A204.1 (cell line): ENCODE results near the gene PUM2.
"Not testable (repeated sequence)": the region's sequence is repeated elsewhere in the genome, so short reads cannot be mapped to it uniquely, and the experiment has no call there.

Experiments
- FAIRE-seq: peaks from 2 replicates; lab custom pipeline; 2012; peaks lifted over from hg19 to GRCh38; lab: Jason Lieb, UNC

Gene PUM2, protein sequence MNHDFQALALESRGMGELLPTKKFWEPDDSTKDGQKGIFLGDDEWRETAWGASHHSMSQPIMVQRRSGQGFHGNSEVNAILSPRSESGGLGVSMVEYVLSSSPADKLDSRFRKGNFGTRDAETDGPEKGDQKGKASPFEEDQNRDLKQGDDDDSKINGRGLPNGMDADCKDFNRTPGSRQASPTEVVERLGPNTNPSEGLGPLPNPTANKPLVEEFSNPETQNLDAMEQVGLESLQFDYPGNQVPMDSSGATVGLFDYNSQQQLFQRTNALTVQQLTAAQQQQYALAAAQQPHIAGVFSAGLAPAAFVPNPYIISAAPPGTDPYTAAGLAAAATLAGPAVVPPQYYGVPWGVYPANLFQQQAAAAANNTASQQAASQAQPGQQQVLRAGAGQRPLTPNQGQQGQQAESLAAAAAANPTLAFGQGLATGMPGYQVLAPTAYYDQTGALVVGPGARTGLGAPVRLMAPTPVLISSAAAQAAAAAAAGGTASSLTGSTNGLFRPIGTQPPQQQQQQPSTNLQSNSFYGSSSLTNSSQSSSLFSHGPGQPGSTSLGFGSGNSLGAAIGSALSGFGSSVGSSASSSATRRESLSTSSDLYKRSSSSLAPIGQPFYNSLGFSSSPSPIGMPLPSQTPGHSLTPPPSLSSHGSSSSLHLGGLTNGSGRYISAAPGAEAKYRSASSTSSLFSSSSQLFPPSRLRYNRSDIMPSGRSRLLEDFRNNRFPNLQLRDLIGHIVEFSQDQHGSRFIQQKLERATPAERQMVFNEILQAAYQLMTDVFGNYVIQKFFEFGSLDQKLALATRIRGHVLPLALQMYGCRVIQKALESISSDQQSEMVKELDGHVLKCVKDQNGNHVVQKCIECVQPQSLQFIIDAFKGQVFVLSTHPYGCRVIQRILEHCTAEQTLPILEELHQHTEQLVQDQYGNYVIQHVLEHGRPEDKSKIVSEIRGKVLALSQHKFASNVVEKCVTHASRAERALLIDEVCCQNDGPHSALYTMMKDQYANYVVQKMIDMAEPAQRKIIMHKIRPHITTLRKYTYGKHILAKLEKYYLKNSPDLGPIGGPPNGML

DNA sequence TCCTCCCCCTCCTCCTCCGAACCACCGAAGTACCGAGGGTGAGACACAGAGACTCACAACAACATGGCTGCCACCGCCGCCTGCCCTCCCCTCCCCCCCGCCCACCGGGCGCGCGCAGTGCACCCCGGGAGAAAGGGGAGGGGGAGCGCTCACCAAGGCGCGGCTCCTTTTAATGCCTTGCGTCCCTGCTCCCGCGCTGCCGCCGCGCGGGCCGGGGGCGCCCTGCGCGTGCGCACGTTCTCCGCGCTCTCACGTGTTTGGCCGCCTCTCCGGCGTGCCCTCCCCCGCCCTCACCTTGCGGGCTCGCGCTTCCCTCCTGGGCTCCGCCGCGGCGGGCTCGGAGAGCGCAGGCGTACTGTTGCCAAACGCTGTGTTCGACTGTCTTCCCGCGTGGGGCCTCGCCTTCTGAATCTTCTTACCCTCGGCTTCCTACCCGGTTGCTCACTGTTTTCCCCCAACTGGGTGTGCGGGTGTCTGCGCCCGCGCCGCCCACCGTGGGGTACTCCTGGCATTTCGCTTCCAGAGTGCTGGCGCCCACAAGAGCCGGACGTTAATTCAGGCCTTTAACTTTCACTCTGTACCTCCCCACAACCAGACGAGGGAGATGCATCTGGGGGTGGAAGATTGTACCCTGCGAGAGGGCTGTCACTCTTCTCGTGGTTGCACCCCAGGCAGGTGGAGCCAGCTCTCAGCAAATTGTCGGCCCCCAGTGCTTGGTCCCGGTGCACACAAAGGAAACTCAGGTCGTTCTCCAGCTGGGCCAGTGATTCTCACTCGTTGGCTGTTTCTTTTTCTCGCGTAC is at the start of gene PUM2:
TSS of gene PUM2 (minus strand) at position 92 of the 802 bp plus-strand sequence. CDS start 23,484 bp downstream, outside the sequence.
- FAIRE-seq = no peak

GRCh38 chr2:20400306-20400705 is 49.7 kb upstream of the PUM2 start:
- no peak for FAIRE-seq

DNA sequence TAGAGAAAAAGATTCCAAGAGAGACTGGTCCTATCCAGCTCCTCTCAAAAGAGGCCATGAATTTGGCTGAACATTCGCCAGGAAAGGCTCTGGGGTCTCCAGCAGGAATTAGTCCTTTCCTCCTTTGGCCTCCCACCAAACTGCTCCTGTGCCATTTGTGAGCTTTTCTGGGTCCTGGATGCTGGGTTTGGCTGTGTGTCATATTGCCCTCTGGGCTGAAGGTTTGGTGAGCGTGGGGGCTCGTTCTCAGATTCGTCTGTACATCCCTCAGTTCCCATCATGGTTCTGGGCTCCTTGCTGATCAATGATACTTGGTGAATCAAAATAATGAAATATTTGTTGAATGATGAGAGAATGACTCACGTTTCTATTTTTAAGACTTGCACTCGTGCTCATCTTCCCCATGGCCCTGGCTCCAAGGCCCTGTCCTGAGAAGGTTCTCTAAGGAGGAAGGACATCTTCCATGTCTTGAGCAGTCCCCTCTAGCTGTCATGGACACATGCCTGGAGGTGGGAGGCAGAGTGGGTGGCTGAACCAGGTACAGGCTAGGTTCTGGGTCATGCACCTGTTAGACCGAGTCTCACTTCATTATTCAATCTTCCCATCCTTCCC is 48.4 kb upstream of the PUM2 start:
- no peak for FAIRE-seq

DNA sequence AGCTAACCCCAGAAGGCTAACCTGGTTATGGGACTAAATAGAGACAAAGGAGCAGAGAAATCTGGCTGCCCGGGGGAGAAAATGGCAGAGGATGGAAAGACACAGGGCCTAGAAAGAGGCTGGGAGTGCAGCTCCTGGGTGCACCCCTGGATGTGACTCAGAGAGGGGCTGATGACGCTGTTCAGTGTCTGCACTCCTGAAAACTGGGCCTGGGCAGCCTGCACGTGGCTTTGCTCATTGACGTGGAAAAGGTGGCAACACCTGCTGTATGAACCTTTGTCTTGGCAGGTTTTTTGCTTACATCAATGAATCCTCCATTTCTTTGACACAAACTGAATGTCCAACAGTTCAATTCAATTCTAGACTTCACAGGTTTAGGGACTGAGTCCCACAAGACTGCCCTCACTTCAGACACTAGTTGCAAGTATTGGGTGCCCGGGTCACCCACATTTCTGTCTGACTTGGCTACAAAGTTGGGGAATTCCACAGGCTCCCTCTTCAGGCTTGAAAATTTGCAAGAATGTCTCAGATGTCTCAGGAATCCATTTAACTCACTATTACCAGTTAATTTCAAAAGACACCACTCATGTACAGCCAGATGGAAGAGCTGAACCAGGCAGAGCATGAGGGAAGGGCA is 47.3 kb upstream of the PUM2 start:
- no peak for FAIRE-seq

GRCh38 chr2:20396356-20397000 is 45.8 kb upstream of the PUM2 start:
- FAIRE-seq = no peak

DNA sequence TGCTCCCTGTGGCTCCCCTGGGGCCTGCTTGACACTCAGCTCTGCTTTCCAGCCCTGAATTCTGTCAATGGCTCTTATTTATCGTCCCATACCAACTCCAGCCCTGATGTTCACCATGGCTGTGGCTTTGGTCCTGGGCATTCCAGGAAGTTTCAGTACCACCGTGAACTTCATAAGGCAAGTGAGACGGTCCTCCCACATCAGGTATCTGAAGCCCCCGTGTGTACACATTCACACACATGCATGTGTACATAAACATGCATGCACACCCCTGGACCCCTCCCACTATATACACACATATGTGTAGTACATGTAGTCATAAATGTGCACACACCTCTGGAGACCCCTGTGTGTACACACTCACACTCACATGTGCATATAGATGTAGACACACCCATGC is 43.3 kb upstream of the PUM2 start:
- no peak for FAIRE-seq

DNA sequence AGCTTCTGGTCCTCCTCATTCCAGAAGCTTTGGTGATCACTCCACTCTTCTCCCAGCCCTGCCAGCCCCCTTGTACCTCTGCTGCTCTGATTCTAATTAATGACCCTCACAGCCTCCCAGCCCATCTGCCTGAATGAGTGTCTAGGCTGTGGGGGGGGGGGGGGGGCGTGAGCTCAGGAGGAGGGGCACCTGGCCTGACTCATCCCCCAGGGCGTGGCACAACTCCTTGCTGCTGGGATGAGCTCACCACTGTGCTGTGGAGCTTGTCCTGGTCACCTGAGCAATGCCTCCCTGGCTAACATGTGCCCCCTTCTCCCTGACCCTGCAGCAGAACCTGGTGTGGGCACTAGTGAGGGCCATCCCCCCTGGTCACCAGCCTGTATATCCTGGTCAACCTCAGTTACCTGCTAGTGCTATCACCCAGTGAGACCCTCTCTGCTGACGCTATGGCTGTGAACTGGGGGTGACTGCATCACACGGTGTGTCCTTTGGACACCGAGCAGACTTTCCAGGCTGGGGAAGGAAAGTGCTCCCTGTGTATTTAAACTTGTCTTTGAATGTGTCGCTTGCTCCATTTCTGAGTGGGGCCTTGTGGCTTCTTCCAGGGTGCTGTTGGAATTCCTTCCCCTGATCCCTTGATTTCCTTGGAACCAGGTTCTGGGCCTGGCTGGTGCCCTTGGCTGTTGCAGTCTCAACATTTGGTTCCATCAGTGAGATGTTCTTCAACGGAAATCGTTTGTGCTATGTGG is 41.5 kb upstream of the PUM2 start:
- FAIRE-seq = no peak

GRCh38 chr2:20390524-20391123 is 40.0 kb upstream of the PUM2 start:
- no peak for FAIRE-seq

DNA sequence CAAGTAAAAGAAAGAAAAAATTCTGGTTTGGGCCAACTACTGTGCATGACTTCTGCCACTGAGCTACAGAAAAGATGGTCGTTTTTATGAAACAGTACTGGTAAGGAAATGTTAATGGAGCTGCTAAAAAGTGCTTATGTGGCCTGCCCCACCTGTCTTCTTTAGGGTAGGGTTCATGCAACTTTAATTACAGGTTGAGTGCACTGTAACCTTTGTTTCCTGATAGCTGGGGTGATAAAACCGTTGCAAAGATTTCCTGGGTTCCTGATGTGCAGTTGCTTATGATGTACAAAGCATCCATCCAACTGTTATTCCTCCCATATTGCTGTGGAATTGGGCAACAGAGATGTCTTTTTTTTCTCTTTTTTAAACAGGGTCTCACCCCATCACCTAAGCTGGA is 34.3 kb upstream of the PUM2 start:
- no peak for FAIRE-seq

DNA sequence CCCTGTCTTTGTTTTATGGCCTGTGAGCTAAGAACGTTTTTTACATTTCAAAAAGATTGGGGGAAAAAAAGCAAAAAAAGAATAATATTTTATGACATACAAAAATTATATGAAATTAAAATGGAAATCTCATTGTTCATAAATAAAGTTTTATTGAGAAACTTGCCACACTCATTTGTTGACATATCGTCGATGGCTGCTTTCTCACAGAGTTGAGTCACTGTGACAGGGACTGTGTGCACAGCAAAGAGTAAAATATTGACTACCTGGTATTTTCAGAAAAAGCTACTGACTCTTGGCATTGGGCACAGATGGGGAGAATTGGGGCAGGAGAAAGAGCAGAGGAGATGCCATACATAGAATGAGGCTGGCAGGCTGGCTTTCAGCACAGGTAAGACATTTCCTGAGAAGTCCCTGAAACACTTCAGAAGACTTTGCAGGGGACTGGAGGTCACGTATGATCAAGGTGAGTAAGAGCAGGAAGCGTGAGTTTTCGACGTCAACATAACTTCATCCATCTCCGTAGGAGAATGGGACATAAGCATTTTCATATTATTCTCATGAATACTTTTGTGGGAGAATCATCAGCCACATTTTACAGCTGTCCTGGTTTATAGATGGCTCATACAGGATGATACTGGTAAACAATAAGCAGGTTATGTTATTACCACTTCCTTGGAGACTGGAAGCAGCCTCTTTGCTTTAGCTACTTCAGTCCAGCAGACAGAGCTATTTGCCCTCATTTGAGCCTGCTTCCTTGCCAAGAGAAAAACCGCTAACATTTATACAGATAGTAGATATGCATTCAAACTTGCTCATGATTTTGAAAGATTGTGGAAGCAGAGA is 32.5 kb upstream of the PUM2 start:
- no peak for FAIRE-seq

DNA sequence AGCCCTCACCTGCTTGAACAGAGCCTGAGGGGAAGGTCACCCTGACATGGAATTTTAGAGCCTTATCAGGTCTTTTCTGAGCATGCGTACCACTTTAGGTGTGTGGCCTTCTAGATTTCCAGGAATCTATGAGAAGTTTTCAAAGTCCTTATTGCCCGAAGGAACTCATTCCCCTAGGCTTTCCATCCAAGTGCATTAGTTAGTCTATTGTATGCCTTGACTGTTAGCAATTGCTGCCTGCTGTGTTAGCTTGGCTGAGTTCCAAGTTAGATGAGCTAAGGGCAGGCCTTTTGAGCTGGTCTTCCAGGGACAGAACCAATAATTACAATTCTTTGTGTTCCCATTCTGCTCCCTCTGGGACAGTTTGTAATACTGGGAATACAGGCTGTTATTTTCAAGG is 30.8 kb upstream of the PUM2 start:
- no peak for FAIRE-seq

- FAIRE-seq = no peak
Measured at GRCh38 chr2:20378891-20379519, 28.4 kb upstream of the PUM2 start.

GRCh38 chr2:20378341-20378740 is 27.7 kb upstream of the PUM2 start:
- FAIRE-seq = no peak

GRCh38 chr2:20377741-20378140 is 27.1 kb upstream of the PUM2 start:
- FAIRE-seq = no peak

- FAIRE-seq = not testable (repeated sequence)
Measured at GRCh38 chr2:20374982-20375381, 24.3 kb upstream of the PUM2 start.

DNA sequence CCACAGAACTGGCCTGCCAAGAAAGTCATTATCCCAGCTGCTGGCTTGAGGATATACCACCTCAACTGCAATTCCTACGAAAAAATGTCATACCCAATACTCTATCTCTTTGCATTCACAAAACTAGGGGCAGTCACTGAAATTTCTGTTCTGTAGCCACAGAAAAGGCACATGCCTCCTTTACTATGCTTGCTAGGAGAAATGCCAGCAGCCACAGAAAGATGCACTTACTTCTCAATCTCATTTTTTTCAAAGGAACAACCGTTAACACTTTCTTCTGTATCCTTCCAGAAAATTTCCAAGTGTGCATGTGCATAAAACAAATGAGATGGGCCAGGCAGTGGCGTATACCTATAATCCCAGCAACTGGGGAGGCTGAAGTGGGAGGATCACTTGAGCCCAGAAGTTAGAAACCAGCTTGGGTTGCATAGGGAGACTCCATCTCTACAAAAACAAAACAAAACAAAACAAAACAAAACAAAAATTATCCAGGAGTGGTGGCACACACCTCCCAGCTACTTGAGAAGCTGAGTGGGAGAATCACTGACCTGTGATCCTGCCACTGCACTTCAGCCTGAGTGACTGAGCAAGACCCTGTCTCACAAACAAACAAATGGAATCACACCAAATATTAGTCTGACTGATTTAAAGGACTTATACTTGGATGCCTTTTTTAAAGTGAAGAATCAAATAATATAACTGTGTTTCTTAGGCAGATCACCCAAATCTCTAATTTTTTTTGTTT is 22.4 kb upstream of the PUM2 start:
- no peak for FAIRE-seq

DNA sequence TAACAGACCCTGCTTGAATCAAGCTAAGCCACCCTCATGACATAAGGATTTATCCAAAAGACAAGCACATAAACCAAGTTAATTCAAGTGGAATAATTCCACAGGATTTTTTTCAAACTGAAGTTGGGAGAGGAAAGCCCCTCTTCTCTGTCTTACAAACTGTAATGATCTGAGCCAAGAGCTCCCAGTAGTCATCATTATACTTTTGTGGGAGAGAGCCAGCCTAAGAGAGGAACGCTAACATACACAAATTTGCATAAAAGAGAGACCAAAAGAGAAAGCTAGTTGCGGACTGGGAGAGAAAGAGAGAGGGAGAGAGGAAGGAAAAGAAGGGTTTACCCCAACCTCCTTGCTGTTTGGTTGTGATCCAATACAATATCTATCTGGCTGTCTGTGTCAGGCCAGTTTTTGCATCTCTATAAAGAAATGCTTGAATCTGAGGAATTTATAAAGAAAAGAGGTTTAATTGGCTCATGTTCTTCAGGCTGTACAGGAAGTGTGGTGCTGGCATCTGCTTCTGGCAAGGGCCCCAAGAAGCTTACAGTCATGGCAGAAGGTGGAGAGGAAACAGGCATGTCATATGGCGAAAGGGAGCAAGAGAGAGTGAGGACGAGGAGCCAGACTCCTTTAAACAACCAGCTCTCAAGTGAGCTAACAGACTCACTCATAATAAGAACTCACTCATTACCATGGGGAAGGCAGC is 20.8 kb upstream of the PUM2 start:
- no peak for FAIRE-seq
